KBM-7 (cell line): Measurements from ENCODE around the gene NNAT.
"Not testable (repeated sequence)": the region's sequence is repeated elsewhere in the genome, so short reads cannot be mapped to it uniquely, and the experiment has no call there.

ENCODE experiments used
- DNase-seq: peaks from one replicate; pipeline ENCODE4 v3.0.0-alpha.2; 2015
- in situ Hi-C: fragments of 300-500 bp; cut with MboI; formaldehyde crosslinking; loops from 2 replicates; pipeline ENCODE4 v1.14.3; 2020; ENCODE audit warnings: low sequenced_read_pairs, low pct_unique_long_range_greater_than_20kb, mixed read lengths

NNAT gene

GRCh38 chr20:37521061-37521771, at the start of gene NNAT:
NNAT (plus strand) TSS chr20:37521250; CDS start chr20:37521332, 82 bp downstream.
- in situ Hi-C loops = loop anchor here (10.0 kb wide), 1 partner anchor 116 kb away; no protein-coding TSS in a partner anchor

GRCh38 chr20:37471741-37472235, 49.3 kb upstream of the NNAT start:
- DNase-seq = no peak
- in situ Hi-C loops = no loop called here

More at GRCh38 chr20:37521061-37521771, at the start of gene NNAT:
- no peak for DNase-seq

- in situ Hi-C loops, DNase-seq: not testable (repeated sequence)
Measured at GRCh38 chr20:37472435-37472834, 48.6 kb upstream of the NNAT start.

- in situ Hi-C loops = no loop called here
- DNase-seq = no peak
Measured at GRCh38 chr20:37473249-37474000, 47.6 kb upstream of the NNAT start.

GRCh38 chr20:37474386-37474785, 46.7 kb upstream of the NNAT start:
- in situ Hi-C loops = no loop called here
- DNase-seq = no peak

- in situ Hi-C loops = no loop called here
- no peak for DNase-seq
Measured at GRCh38 chr20:37475252-37475651, 45.8 kb upstream of the NNAT start.

GRCh38 chr20:37477041-37477440, 44.0 kb upstream of the NNAT start:
- in situ Hi-C loops = no loop called here

GRCh38 chr20:37479266-37479665, 41.8 kb upstream of the NNAT start:
- DNase-seq = no peak
- in situ Hi-C loops = no loop called here

More at GRCh38 chr20:37477041-37477440, 44.0 kb upstream of the NNAT start:
- no peak for DNase-seq

- no peak for DNase-seq
- in situ Hi-C loops = no loop called here
Measured at GRCh38 chr20:37479925-37480691, 40.9 kb upstream of the NNAT start.

GRCh38 chr20:37480919-37481318, 40.1 kb upstream of the NNAT start:
- in situ Hi-C loops = no loop called here
- no peak for DNase-seq

GRCh38 chr20:37481610-37482009, 39.4 kb upstream of the NNAT start:
- DNase-seq = no peak
- in situ Hi-C loops = no loop called here

GRCh38 chr20:37484331-37484730, 36.7 kb upstream of the NNAT start:
- in situ Hi-C loops = no loop called here
- no peak for DNase-seq

GRCh38 chr20:37486209-37486608, 34.8 kb upstream of the NNAT start:
- DNase-seq, in situ Hi-C loops: not testable (repeated sequence)

- in situ Hi-C loops = no loop called here
- no peak for DNase-seq
Measured at GRCh38 chr20:37490663-37491350, 30.2 kb upstream of the NNAT start.

GRCh38 chr20:37492096-37492625, 28.9 kb upstream of the NNAT start:
- in situ Hi-C loops = no loop called here
- DNase-seq = no peak

- no peak for DNase-seq
- in situ Hi-C loops = no loop called here
Measured at GRCh38 chr20:37492945-37493344, 28.1 kb upstream of the NNAT start.

- in situ Hi-C loops = no loop called here
- no peak for DNase-seq
Measured at GRCh38 chr20:37494301-37494700, 26.7 kb upstream of the NNAT start.

GRCh38 chr20:37494796-37495195, 26.3 kb upstream of the NNAT start:
- no peak for DNase-seq
- in situ Hi-C loops = no loop called here
